Endodermal cell (in vitro differentiated cells): ENCODE results near the gene DCHS1. TPM values are rescaled to one million over a fixed set of nuclear protein-coding genes. Genes with fewer than 3 reads are reported as not detected.

ENCODE experiments used
- DNase-seq: peaks from one replicate; pipeline ENCODE4 v3.0.0-alpha.2; 2017
- H3K27ac ChIP-seq: 2 replicates; pipeline ENCODE4 v1.5.1; 2013; ENCODE audit warnings: mild to moderate bottlenecking, low read depth, low read length, moderate library complexity
- H3K27me3 ChIP-seq: 2 replicates; pipeline ENCODE4 v1.6.1; 2013; ENCODE audit warnings: mild to moderate bottlenecking, low read length, moderate library complexity; ENCODE audit not compliant: insufficient read depth, control insufficient read depth, poor library complexity, severe bottlenecking
- H3K36me3 ChIP-seq: 2 replicates; pipeline ENCODE4 v1.7.0; 2013; ENCODE audit warnings: mild to moderate bottlenecking, low read length, moderate library complexity; ENCODE audit not compliant: control insufficient read depth, insufficient read depth
- H3K4me1 ChIP-seq: one replicate; pipeline ENCODE4 v1.7.0; 2013; ENCODE audit warnings: low read length; ENCODE audit not compliant: control insufficient read depth, insufficient read depth
- H3K4me3 ChIP-seq: 2 replicates; pipeline ENCODE4 v1.5.1; 2013; ENCODE audit warnings: mild to moderate bottlenecking, low read length, moderate library complexity
- H3K9ac ChIP-seq: 2 replicates; pipeline ENCODE4 v1.6.1; 2013; ENCODE audit warnings: mild to moderate bottlenecking, low read length, moderate library complexity; ENCODE audit not compliant: poor library complexity, severe bottlenecking; ENCODE audit errors: extremely low read depth
- H3K9me3 ChIP-seq: 2 replicates; pipeline ENCODE4 v1.6.1; 2013; ENCODE audit warnings: mild to moderate bottlenecking, low read length, moderate library complexity; ENCODE audit not compliant: control insufficient read depth
- H3K27ac Mint-ChIP-seq: 2 replicates; pipeline ENCODE4 v1.8.0; 2020; ENCODE audit warnings: mixed read lengths
- H3K27me3 Mint-ChIP-seq: 2 replicates; pipeline ENCODE4 v1.8.0; 2021; ENCODE audit warnings: mild to moderate bottlenecking, mixed read lengths; ENCODE audit not compliant: insufficient read depth
- H3K36me3 Mint-ChIP-seq: 2 replicates; pipeline ENCODE4 v1.8.0; 2020; ENCODE audit warnings: low read depth, mixed read lengths
- H3K4me1 Mint-ChIP-seq: 2 replicates; pipeline ENCODE4 v1.8.0; 2020; ENCODE audit warnings: mixed read lengths
- H3K4me3 Mint-ChIP-seq: 2 replicates; pipeline ENCODE4 v1.8.0; 2020; ENCODE audit warnings: mild to moderate bottlenecking, moderate library complexity, mixed read lengths
- H3K9me3 Mint-ChIP-seq: 2 replicates; pipeline ENCODE4 v1.8.0; 2020; ENCODE audit warnings: mild to moderate bottlenecking, mixed read lengths
- CTCF ChIP-seq: fragments of 200-600 bp; sonication (generic); conservative IDR thresholded peaks from 2 replicates; pipeline ENCODE4 v1.5.0; 2021; ENCODE audit warnings: antibody characterized with exemption, mild to moderate bottlenecking
- WGBS, 2 experiments: methylation state at CpG; one replicate each; pipeline versions ENCODE4 v1.1.5 to v1.1.7; 2013; ENCODE audit warnings: missing lambda C conversion rate in 2 of 2, mixed read lengths in 1 of 2; ENCODE audit not compliant: insufficient coverage in 1 of 2, insufficient read length in 1 of 2; 5-methylcytosine and 5-hydroxymethylcytosine counted together
- total RNA-seq, 2 donors: library from RNA; stranded (reverse); fragmentation: NEBNext Ultra II Directional in 1 of 2; extraction: Animal tissue kit (Norgen Biotek cat#: 25700) in 1 of 2; gene quantifications; 2 replicates in 1 of 2; 3 replicates in 1 of 2; pipeline ENCODE4 v1.2.1, GENCODE V29; 2021

DCHS1 gene
- total RNA-seq, 2 donors from 2014 or later, result 13.7 to 14.3 TPM

- no peaks in the 10 kb centered on the region for H3K9me3 Mint-ChIP-seq
- WGBS, 2 experiments, result 96 to 99% methylated on average over 28 to 36 of the region's 36 CpGs
- H3K27ac Mint-ChIP-seq, result no peak overlapping the region
- no peak for DNase-seq
- Histone ChIP-seq H3K9me3 (no peaks in the 10 kb centered on the region), H3K27ac (no peak overlapping the region), H3K4me3 (no peak overlapping the region), H3K9ac (no peak overlapping the region), H3K36me3 (peaks cover 17% of the 10 kb centered on the region), H3K4me1 (no peaks in the 10 kb centered on the region), H3K27me3 (no peaks in the 10 kb centered on the region)
- H3K27me3 Mint-ChIP-seq, result no peaks in the 10 kb centered on the region
- TF ChIP-seq CTCF, result no peak
- no peak overlapping the region for H3K4me3 Mint-ChIP-seq
- no peaks in the 10 kb centered on the region for H3K36me3 Mint-ChIP-seq
- H3K4me1 Mint-ChIP-seq, result no peaks in the 10 kb centered on the region
Observed at GRCh38 chr11:6640036-6640984, 15.3 kb downstream of the DCHS1 start.

GRCh38 chr11:6638429-6638828, 17.2 kb downstream of the DCHS1 start:
- Mint-ChIP-seq H3K9me3 (no peaks in the 10 kb centered on the region), H3K36me3 (peaks cover under 1% of the 10 kb centered on the region), H3K4me3 (no peak overlapping the region), H3K27ac (no peak overlapping the region), H3K27me3 (no peaks in the 10 kb centered on the region), H3K4me1 (no peaks in the 10 kb centered on the region)
- H3K36me3 ChIP-seq, result peaks cover 28% of the 10 kb centered on the region
- H3K9ac ChIP-seq, result no peak overlapping the region
- H3K4me3 ChIP-seq, result no peak overlapping the region
- H3K9me3 ChIP-seq, result no peaks in the 10 kb centered on the region
- WGBS, 2 experiments, result 86 to 97% methylated on average over 4 of the region's 4 CpGs
- TF ChIP-seq CTCF, result no peak
- H3K4me1 ChIP-seq, result no peaks in the 10 kb centered on the region
- no peaks in the 10 kb centered on the region for H3K27me3 ChIP-seq
- no peak overlapping the region for H3K27ac ChIP-seq
- no peak for DNase-seq

- no peak for DNase-seq
- Mint-ChIP-seq H3K4me3 (no peak overlapping the region), H3K4me1 (no peaks in the 10 kb centered on the region), H3K9me3 (no peaks in the 10 kb centered on the region), H3K36me3 (peaks cover 6% of the 10 kb centered on the region), H3K27me3 (no peaks in the 10 kb centered on the region), H3K27ac (no peak overlapping the region)
- Histone ChIP-seq H3K9me3 (no peaks in the 10 kb centered on the region), H3K27me3 (no peaks in the 10 kb centered on the region), H3K9ac (no peak overlapping the region), H3K36me3 (peaks cover 32% of the 10 kb centered on the region), H3K4me3 (no peak overlapping the region), H3K4me1 (no peaks in the 10 kb centered on the region), H3K27ac (no peak overlapping the region)
- no peak for TF ChIP-seq CTCF
- WGBS, 2 experiments, result 78 to 80% methylated on average over 1 to 3 of the region's 3 CpGs
Observed at GRCh38 chr11:6637871-6638270, 17.7 kb downstream of the DCHS1 start.
